ENCODE results near the gene NPAT.

DNA sequence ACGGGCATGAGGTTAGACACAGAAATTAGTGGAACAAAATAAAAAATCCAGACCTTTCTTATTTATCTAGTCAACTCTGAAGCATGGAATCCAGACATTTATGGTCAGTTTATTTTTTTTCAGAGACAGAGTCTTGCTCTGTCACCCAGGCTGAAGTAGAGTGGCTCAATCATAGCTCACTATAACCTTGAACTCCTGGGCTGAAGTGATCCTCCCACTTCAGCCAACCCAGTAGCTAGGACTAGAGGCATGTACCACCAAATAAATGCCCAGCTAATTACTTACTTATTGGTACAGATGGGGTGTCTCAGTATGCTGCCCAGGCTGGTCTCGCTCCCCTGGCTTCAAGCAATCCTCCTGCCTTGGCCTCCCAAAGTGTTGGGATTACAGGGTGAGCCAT is 8.7 kb downstream of the NPAT start:
- TF ChIP-seq, protein P1, sequence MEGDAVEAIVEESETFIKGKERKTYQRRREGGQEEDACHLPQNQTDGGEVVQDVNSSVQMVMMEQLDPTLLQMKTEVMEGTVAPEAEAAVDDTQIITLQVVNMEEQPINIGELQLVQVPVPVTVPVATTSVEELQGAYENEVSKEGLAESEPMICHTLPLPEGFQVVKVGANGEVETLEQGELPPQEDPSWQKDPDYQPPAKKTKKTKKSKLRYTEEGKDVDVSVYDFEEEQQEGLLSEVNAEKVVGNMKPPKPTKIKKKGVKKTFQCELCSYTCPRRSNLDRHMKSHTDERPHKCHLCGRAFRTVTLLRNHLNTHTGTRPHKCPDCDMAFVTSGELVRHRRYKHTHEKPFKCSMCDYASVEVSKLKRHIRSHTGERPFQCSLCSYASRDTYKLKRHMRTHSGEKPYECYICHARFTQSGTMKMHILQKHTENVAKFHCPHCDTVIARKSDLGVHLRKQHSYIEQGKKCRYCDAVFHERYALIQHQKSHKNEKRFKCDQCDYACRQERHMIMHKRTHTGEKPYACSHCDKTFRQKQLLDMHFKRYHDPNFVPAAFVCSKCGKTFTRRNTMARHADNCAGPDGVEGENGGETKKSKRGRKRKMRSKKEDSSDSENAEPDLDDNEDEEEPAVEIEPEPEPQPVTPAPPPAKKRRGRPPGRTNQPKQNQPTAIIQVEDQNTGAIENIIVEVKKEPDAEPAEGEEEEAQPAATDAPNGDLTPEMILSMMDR (conservative IDR thresholded peaks at IDR 0.05): no peak
- TF ChIP-seq EZH2 (IDR thresholded peaks at IDR 0.05; ENCODE audit: low read depth): no peak
